ENCODE results near the gene EPAS1. TPM values are rescaled to one million over a fixed set of nuclear protein-coding genes. Genes with fewer than 3 reads are reported as not detected.

Gene EPAS1
- total and polyA plus RNA-seq, 11 donors: 93.6 to 790 (median 210) TPM

GRCh38 chr2:46305767-46306166 lies 8.6 kb downstream of the EPAS1 start:
- 23 to 39% (median 27%) methylated on average over 4 of the region's 4 CpGs for WGBS, 4 donors
- Histone ChIP-seq H3K4me1 (peaks cover 38 to 99% (median 87%) of the 10 kb centered on the region in 12 donors), H3K27ac (peak overlapping the region; percentile 54 to 99 (median 84)), H3K27me3 (no peaks in the 10 kb centered on the region), H3K4me3 (no peak overlapping the region), H3K9me3 (no peaks in the 10 kb centered on the region), H3K36me3 (peaks cover 0 to 5% (median 2%) of the 10 kb centered on the region in 9 donors)
- intact Hi-C loops (cut with DNase I): loop anchor here in 2 of 10 donors (5.0 to 10.0 kb wide), 2 partner anchors 57 to 291 kb away; no protein-coding TSS in a partner anchor
- DNase-seq (no peak), ATAC-seq (no peak)
- no peak for TF ChIP-seq CTCF (IDR thresholded peaks at IDR 0.05)
- no peak for TF ChIP-seq POLR2A (IDR thresholded peaks at IDR 0.05)

- Histone ChIP-seq H3K27me3 (no peaks in the 10 kb centered on the region), H3K4me1 (peaks cover 38 to 99% (median 89%) of the 10 kb centered on the region in 12 donors), H3K27ac (peak overlapping the region; percentile 54 to 99 (median 84)), H3K36me3 (peaks cover 0 to 6% (median 3%) of the 10 kb centered on the region in 9 donors), H3K9me3 (no peaks in the 10 kb centered on the region), H3K4me3 (peak overlapping the region in 3 of 12 donors; percentile 7 to 30 (median 10))
- no peak for TF ChIP-seq POLR2A (IDR thresholded peaks at IDR 0.05)
- no peak for TF ChIP-seq CTCF (IDR thresholded peaks at IDR 0.05)
- peak in 3 of 4 donors; percentile 10 to 18 (median 12) for ATAC-seq
- WGBS, 4 donors: 10 to 29% (median 16%) methylated on average over 2 of the region's 2 CpGs
- DNase-seq: no peak
- intact Hi-C loops (cut with DNase I): loop anchor here in 2 of 10 donors (5.0 to 10.0 kb wide), 2 partner anchors 56 to 292 kb away; no protein-coding TSS in a partner anchor
These were observed 9.1 kb downstream of the EPAS1 start for GRCh38 chr2:46306330-46306751.

DNA sequence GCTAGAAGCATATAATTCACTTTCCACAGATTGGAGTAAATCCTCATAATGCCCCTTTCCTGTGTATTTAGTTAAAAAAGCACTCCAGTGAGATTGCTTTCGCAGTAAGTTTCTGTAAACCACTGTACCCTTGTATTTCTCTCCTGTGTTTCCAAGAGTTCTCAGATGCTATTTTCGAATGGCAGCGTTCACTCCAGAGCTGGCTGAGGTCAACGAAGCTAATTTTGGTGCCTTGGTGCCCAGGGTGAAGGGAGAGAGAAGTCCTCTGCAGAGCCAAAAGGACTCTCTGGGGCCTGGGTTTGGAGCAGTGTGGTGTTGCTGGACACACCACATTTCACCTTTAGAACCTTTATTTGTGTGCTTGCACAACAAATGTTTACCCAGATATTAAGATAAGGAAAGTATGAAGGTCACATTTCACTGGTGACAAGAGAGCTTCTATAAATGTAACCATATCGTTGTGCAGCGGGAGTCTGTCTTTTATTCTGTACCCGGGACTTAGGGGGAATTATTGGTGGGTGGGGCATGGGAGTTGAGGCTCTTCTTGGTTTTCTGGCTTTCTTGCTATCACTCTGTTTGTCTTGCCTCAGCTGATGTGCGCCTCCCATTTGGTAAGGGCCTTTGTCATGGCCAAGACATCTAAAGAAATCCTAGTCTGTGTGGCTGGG lies 9.9 kb downstream of the EPAS1 start:
- H3K36me3 ChIP-seq: peaks cover 0 to 6% (median 3%) of the 10 kb centered on the region in 9 donors
- peaks cover 38 to 100% (median 96%) of the 10 kb centered on the region in 12 donors for H3K4me1 ChIP-seq
- 30 to 45% (median 33%) methylated on average over 8 of the region's 8 CpGs for WGBS, 4 donors
- peak overlapping the region in 6 of 12 donors; percentile 0 to 30 (median 8) for H3K4me3 ChIP-seq
- no peak for TF ChIP-seq POLR2A (IDR thresholded peaks at IDR 0.05)
- no peak for TF ChIP-seq CTCF (IDR thresholded peaks at IDR 0.05)
- no peaks in the 10 kb centered on the region for H3K9me3 ChIP-seq
- H3K27ac ChIP-seq: peak overlapping the region; percentile 70 to 99 (median 84)
- peak in 4 of 5 donors; percentile 50 to 61 (median 54) for DNase-seq
- intact Hi-C loops (cut with DNase I): loop anchor here in 2 of 10 donors (5.0 to 10.0 kb wide), 2 partner anchors 55 to 292 kb away; no protein-coding TSS in a partner anchor
- no peaks in the 10 kb centered on the region for H3K27me3 ChIP-seq
- ATAC-seq: peak; percentile 72 to 80 (median 76)

- Histone ChIP-seq H3K4me1 (peaks cover 39 to 100% (median 98%) of the 10 kb centered on the region in 12 donors), H3K9me3 (no peaks in the 10 kb centered on the region)
- intact Hi-C loops (cut with DNase I): loop anchor here in 2 of 10 donors (5.0 to 10.0 kb wide), 2 partner anchors 54 to 293 kb away; no protein-coding TSS in a partner anchor
These were observed 10.9 kb downstream of the EPAS1 start for GRCh38 chr2:46308081-46308480.

More at GRCh38 chr2:46308081-46308480, 10.9 kb downstream of the EPAS1 start:
- Histone ChIP-seq H3K36me3 (peaks cover 0 to 6% (median 3%) of the 10 kb centered on the region in 9 donors), H3K27ac (peak overlapping the region; percentile 70 to 99 (median 84)), H3K4me3 (peak overlapping the region in 3 of 12 donors; percentile 6 to 30 (median 7)), H3K27me3 (no peaks in the 10 kb centered on the region)
- WGBS, 4 donors: 26 to 44% (median 30%) methylated on average over 2 of the region's 2 CpGs
- TF ChIP-seq POLR2A (IDR thresholded peaks at IDR 0.05) (no peak), CTCF (IDR thresholded peaks at IDR 0.05) (peak in 2 of 12 donors; percentile 8 to 26)
- ATAC-seq: peak in 3 of 4 donors; percentile 3 to 31 (median 27)
- no peak for DNase-seq

Measured in heart left ventricle (tissue), 16 donors.